A549 (cell line): ENCODE results near the gene PTEN. TPM values are rescaled to one million over a fixed set of nuclear protein-coding genes. Genes with fewer than 3 reads are reported as not detected.
"Not testable (repeated sequence)": the region's sequence is repeated elsewhere in the genome, so short reads cannot be mapped to it uniquely, and the experiment has no call there.

Source experiments
- ATAC-seq, 2 experiments: fragments of 200-7000 bp in 1 of 2; fragments of >200 bp in 1 of 2; cut with Nextera tagmentation in 1 of 2; cut with Tn5 transposase in 1 of 2; 3 replicates each; pipeline versions ENCODE4 v1.8.0 to v1.9.1; 2018 to 2020; ENCODE audit warnings: mild to moderate bottlenecking in 1 of 2, moderate library complexity in 1 of 2
- CTCF ChIA-PET: fragments of 300-600 bp; sonication (Branson Sonifier 250); formaldehyde crosslinking; extraction: SDS; loops from one replicate; lab custom pipeline; 2021; ENCODE audit warnings: antibody characterized with exemption, inconsistent platforms; lab: Yijun Ruan, JAX
- POLR2A ChIA-PET: fragments of 350-600 bp; formaldehyde crosslinking; extraction: SDS; loops from one replicate; lab custom pipeline; 2021; ENCODE audit warnings: antibody characterized with exemption, inconsistent platforms; lab: Yijun Ruan, JAX
- DNase-seq, 2 experiments: peaks; one replicate each; pipeline versions ENCODE4 v3.0.0 to v3.0.0-alpha.2; 2011 to 2016; ENCODE audit warnings: low read depth in 1 of 2, low spot score in 1 of 2
- FAIRE-seq: peaks from 2 replicates; lab custom pipeline; 2011; peaks lifted over from hg19 to GRCh38; lab: Jason Lieb, UNC
- H3K27ac ChIP-seq, 2 experiments: fragments of >200 bp; sonication (Bioruptor Twin); formaldehyde crosslinking; 3 replicates each; pipeline ENCODE4 v1.5.1; 2016 to 2017
- H3K4me1 ChIP-seq: fragments of >200 bp; sonication (Bioruptor Twin); formaldehyde crosslinking; 3 replicates; pipeline ENCODE4 v1.6.1; 2016
- H3K4me2 ChIP-seq: fragments of >200 bp; sonication (Bioruptor Twin); formaldehyde crosslinking; 3 replicates; pipeline ENCODE4 v1.6.1; 2016
- H3K4me3 ChIP-seq: fragments of >200 bp; sonication (Bioruptor Twin); formaldehyde crosslinking; 3 replicates; pipeline ENCODE4 v1.5.1; 2016
- H3K9me3 ChIP-seq: fragments of >200 bp; sonication (Bioruptor Twin); formaldehyde crosslinking; 3 replicates; pipeline ENCODE4 v1.6.1; 2016
- BHLHE40 ChIP-seq: IDR thresholded peaks from 2 replicates; pipeline ENCODE4 v1.6.1; 2012; ENCODE audit warnings: low read depth, low read length, inconsistent platforms
- EHMT2 ChIP-seq: fragments of 200-600 bp; sonication (generic); IDR thresholded peaks from 2 replicates; pipeline ENCODE4 v1.6.1; 2016; ENCODE audit warnings: antibody characterized with exemption, low read depth, mild to moderate bottlenecking, moderate library complexity
- EP300 ChIP-seq, 2 experiments: fragments of >200 bp; sonication (Bioruptor Twin); formaldehyde crosslinking; IDR thresholded peaks; 2 replicates in 1 of 2; 3 replicates in 1 of 2; pipeline ENCODE4 v1.6.1; 2016 to 2017
- FOSB ChIP-seq: fragments of 250-450 bp; sonication (Bioruptor Pico); IDR thresholded peaks from 2 replicates; pipeline ENCODE4 v1.5.0; 2020; ENCODE audit warnings: mild to moderate bottlenecking, moderate library complexity
- FOXS1 ChIP-seq: fragments of 250-450 bp; sonication (Bioruptor Pico); IDR thresholded peaks from 2 replicates; pipeline ENCODE4 v1.5.0; 2020; ENCODE audit warnings: mild to moderate bottlenecking, moderate library complexity
- GATA3 ChIP-seq: IDR thresholded peaks from 2 replicates; pipeline ENCODE4 v1.6.1; 2012; ENCODE audit warnings: borderline replicate concordance
- HEYL ChIP-seq: fragments of 250-450 bp; sonication (Bioruptor Pico); IDR thresholded peaks from 2 replicates; pipeline ENCODE4 v1.8.0; 2021; ENCODE audit warnings: mild to moderate bottlenecking, moderate library complexity
- KDM1A ChIP-seq: fragments of 200-600 bp; sonication (generic); IDR thresholded peaks from 2 replicates; pipeline ENCODE4 v1.6.1; 2016; ENCODE audit warnings: low read depth, mild to moderate bottlenecking
- KDM5A ChIP-seq: fragments of 200-600 bp; sonication (generic); IDR thresholded peaks from 2 replicates; pipeline ENCODE4 v1.6.1; 2016; ENCODE audit warnings: antibody characterized with exemption, mild to moderate bottlenecking
- MAFK ChIP-seq: fragments of 450-650 bp; IDR thresholded peaks from 2 replicates; pipeline ENCODE4 v1.6.1; 2014; ENCODE audit not compliant: partially characterized antibody
- MYC ChIP-seq: IDR thresholded peaks from 2 replicates; pipeline ENCODE4 v1.6.1; 2012; ENCODE audit warnings: mild to moderate bottlenecking, inconsistent platforms, low read length, improper control_type of control experiment, borderline replicate concordance
- NFE2L2 ChIP-seq: fragments of 150-350 bp; conservative IDR thresholded peaks from 2 replicates; pipeline ENCODE4 v1.6.1; 2014; ENCODE audit warnings: low read length
- NR3C1 ChIP-seq: fragments of >200 bp; sonication (Bioruptor Twin); formaldehyde crosslinking; IDR thresholded peaks from 3 replicates; pipeline ENCODE4 v1.6.1; 2017
- PHF8 ChIP-seq: fragments of 200-600 bp; sonication (generic); IDR thresholded peaks from 2 replicates; pipeline ENCODE4 v1.6.1; 2016; ENCODE audit warnings: low read depth, mild to moderate bottlenecking, antibody characterized with exemption, moderate library complexity, borderline replicate concordance
- RAD21 ChIP-seq, 2 experiments: fragments of >200 bp in 1 of 2; sonication (Bioruptor Twin) in 1 of 2; formaldehyde crosslinking in 1 of 2; IDR thresholded peaks in 1 of 2; conservative IDR thresholded peaks in 1 of 2; 2 replicates in 1 of 2; 3 replicates in 1 of 2; pipeline ENCODE4 v1.6.1; 2012 to 2018; ENCODE audit warnings: inconsistent platforms in 1 of 2
- RCOR1 ChIP-seq: fragments of 150-350 bp; IDR thresholded peaks from 2 replicates; pipeline ENCODE4 v1.6.1; 2014; ENCODE audit warnings: antibody characterized with exemption, low read length, low read depth
- SREBF2 ChIP-seq: fragments of 450-650 bp; IDR thresholded peaks from 2 replicates; pipeline ENCODE4 v1.6.1; 2014; ENCODE audit warnings: mild to moderate bottlenecking, moderate library complexity
- TP53 ChIP-seq: fragments of 250-450 bp; sonication (Bioruptor Pico); IDR thresholded peaks from 2 replicates; pipeline ENCODE4 v1.5.0; 2021; ENCODE audit warnings: mild to moderate bottlenecking, moderate library complexity
- ZC3H11A ChIP-seq: fragments of 450-650 bp; IDR thresholded peaks from 2 replicates; pipeline ENCODE4 v1.6.1; 2014; ENCODE audit warnings: antibody characterized with exemption, mild to moderate bottlenecking
- WGBS: methylation state at CpG from one replicate; pipeline ENCODE4 v1.1.6; 2017; ENCODE audit errors: missing lambda C conversion rate; 5-methylcytosine and 5-hydroxymethylcytosine counted together
- polyA plus RNA-seq, 4 experiments: library from polyadenylated mRNA; depleted of rRNA in 3 of 4; stranded (reverse); fragments of >200 nt; fragmentation: RNase III in 1 of 4; extraction: RNeasy Plus Mini Kit Qiagen cat#74134 plus additional on column Dnase treatment in 1 of 4; gene quantifications; 2 replicates in 3 of 4; 3 replicates in 1 of 4; pipeline ENCODE4 v1.2.3, GENCODE V29; 2011 to 2017
- TF ChIP-seq, protein P1 (sequence below): fragments of 200-600 bp; sonication (generic); IDR thresholded peaks from 2 replicates; pipeline ENCODE4 v1.6.1; 2016; ENCODE audit warnings: antibody characterized with exemption, mild to moderate bottlenecking, moderate library complexity
- TF ChIP-seq, protein P2 (sequence below): fragments of >200 bp; sonication (Bioruptor Twin); formaldehyde crosslinking; IDR thresholded peaks from 2 replicates; pipeline ENCODE4 v1.6.1; 2016
- TF ChIP-seq, protein P3 (sequence below): fragments of >200 bp; sonication (Bioruptor Twin); formaldehyde crosslinking; IDR thresholded peaks from 3 replicates; pipeline ENCODE4 v1.5.1; 2016

Gene PTEN
- polyA plus RNA-seq, 2 of the 4 experiments (the other 2 are of a cell fraction): 33.6 to 58.3 TPM

DNA sequence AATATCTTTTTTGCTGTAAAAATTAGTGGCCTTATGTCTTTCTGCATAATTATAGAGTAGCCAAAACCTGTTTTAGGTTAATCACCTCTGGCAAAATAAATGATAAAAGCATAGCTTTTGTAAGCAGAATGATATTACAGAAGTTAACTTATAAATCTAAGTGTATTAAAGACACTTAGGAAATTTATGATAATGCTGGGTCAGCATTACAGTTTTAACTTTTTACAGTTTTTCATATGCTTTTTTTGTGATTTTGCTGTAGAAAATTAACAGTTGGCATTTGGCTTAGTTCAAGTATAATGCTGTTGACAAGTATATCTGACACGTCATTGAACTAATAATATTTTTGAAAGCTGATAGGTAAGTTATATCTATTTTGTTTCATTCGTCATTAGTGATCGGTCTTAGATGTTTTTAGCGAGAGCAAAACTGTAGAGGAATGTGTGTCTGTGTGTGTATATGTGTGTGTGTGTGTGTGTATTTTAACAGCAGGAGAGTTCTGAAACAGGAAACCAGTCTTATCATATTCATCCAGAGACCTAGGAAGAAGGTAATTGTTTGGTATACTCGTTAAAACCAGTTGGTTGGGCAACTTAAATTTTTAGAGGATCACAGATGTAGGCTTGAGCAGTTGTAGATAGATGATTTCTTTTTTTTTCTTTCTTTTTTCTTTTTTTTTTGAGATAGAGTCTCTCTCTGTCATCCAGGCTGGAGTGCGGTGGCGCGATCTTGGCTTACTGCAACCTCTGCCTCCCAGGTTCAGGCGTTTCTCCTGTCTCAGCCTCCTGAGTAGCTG is 15.4 kb downstream of the PTEN start:
- Histone ChIP-seq H3K27ac (no peak overlapping the region), H3K4me2 (no peak overlapping the region)
- TF ChIP-seq, protein P1, sequence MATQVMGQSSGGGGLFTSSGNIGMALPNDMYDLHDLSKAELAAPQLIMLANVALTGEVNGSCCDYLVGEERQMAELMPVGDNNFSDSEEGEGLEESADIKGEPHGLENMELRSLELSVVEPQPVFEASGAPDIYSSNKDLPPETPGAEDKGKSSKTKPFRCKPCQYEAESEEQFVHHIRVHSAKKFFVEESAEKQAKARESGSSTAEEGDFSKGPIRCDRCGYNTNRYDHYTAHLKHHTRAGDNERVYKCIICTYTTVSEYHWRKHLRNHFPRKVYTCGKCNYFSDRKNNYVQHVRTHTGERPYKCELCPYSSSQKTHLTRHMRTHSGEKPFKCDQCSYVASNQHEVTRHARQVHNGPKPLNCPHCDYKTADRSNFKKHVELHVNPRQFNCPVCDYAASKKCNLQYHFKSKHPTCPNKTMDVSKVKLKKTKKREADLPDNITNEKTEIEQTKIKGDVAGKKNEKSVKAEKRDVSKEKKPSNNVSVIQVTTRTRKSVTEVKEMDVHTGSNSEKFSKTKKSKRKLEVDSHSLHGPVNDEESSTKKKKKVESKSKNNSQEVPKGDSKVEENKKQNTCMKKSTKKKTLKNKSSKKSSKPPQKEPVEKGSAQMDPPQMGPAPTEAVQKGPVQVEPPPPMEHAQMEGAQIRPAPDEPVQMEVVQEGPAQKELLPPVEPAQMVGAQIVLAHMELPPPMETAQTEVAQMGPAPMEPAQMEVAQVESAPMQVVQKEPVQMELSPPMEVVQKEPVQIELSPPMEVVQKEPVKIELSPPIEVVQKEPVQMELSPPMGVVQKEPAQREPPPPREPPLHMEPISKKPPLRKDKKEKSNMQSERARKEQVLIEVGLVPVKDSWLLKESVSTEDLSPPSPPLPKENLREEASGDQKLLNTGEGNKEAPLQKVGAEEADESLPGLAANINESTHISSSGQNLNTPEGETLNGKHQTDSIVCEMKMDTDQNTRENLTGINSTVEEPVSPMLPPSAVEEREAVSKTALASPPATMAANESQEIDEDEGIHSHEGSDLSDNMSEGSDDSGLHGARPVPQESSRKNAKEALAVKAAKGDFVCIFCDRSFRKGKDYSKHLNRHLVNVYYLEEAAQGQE: no peak
- TF ChIP-seq MAFK (peak; percentile 92), NR3C1 (no peak)
- TF ChIP-seq, all 56 proteins: peak for 1
- H3K4me3 ChIP-seq: no peak overlapping the region
- WGBS: 94% methylated on average over 9 of the region's 9 CpGs
- POLR2A ChIA-PET: no interaction called here
- peaks cover 22% of the 10 kb centered on the region; the same call in 2 of the 3 replicates for H3K4me1 ChIP-seq
- no peak for DNase-seq
- no peak for ATAC-seq
- CTCF ChIA-PET: no interaction called here
- H3K9me3 ChIP-seq: no peaks in the 10 kb centered on the region
- no peak for FAIRE-seq

DNA sequence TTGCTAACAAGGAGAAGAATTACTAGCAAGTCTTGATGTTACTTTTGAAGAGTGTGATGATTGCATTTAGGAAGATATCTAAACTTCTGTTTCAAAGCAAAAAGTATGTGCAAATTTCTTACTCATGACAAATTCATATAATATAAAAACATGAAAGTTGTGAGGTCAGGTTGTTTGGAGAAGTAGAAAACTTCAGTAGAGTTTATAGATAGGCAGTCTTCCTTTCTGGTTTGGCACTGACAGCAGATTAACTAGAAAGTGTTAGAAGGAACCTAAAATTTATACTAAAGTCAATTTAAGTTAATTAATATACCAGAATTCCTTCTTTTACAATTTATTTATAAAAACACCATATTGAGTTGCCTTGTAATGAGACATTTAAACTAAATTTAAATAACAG is 16.9 kb downstream of the PTEN start:
- no peak overlapping the region for H3K4me3 ChIP-seq
- no peak for FAIRE-seq
- ChIA-PET CTCF (interaction anchor here (1.4 kb wide), 1 partner anchor 234 kb away, joined by 3 read pairs; no protein-coding TSS in a partner anchor), POLR2A (no interaction called here)
- peaks cover 7% of the 10 kb centered on the region; the same call in 2 of the 3 replicates for H3K4me1 ChIP-seq
- no peak overlapping the region for H3K4me2 ChIP-seq
- no peak for ATAC-seq
- no peaks in the 10 kb centered on the region for H3K9me3 ChIP-seq
- DNase-seq: no peak
- no peak overlapping the region for H3K27ac ChIP-seq
- TF ChIP-seq SREBF2 (no peak), RAD21 (conservative IDR thresholded peaks at IDR 0.05 in 1 of 2, IDR thresholded peaks at IDR 0.05 in 1 of 2) (no peak), TP53 (CRISPR knock-in tag) (no peak), RCOR1 (no peak), FOXS1 (CRISPR knock-in tag) (no peak), FOSB (CRISPR knock-in tag) (no peak)
- TF ChIP-seq, protein P2, sequence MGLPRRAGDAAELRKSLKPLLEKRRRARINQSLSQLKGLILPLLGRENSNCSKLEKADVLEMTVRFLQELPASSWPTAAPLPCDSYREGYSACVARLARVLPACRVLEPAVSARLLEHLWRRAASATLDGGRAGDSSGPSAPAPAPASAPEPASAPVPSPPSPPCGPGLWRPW: no peak

DNA sequence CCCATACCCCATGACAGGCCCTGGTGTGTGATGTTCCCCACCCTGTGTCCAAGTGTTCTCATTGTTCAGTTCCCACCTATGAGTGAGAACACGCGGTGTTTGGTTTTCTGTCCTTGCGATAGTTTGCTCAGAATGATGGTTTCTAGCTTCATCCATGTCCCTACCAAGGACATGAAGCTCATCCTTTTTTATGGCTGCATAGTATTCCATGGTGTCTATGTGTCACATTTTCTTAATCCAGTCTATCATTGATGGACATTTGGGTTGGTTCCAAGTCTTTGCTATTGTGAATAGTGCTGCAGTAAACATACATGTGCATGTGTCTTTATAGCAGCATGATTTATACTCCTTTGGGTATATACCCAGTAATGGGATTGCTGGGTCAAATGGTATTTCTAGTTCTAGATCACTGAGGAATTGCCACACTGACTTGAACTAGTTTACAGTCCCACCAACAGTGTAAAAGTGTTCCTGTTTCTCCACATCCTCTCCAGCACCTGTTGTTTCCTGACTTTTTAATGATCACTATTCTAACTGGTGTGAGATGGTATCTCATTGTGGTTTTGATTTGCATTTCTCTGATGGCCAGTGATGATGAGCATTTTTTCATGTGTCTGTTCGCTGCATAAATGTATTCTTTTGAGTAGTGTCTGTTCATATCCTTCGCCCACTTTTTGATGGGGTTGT is 18.1 kb downstream of the PTEN start:
- H3K9me3 ChIP-seq, H3K4me3 ChIP-seq, ATAC-seq, POLR2A ChIA-PET, H3K4me1 ChIP-seq, H3K27ac ChIP-seq, FAIRE-seq, DNase-seq, H3K4me2 ChIP-seq: not testable (repeated sequence)
- CTCF ChIA-PET: interaction anchor here (0.8 to 1.4 kb wide), 2 partner anchors 19 to 232 kb away, joined by 3 read pairs; no protein-coding TSS in a partner anchor
- 92% methylated on average over 5 of the region's 5 CpGs for WGBS

DNA sequence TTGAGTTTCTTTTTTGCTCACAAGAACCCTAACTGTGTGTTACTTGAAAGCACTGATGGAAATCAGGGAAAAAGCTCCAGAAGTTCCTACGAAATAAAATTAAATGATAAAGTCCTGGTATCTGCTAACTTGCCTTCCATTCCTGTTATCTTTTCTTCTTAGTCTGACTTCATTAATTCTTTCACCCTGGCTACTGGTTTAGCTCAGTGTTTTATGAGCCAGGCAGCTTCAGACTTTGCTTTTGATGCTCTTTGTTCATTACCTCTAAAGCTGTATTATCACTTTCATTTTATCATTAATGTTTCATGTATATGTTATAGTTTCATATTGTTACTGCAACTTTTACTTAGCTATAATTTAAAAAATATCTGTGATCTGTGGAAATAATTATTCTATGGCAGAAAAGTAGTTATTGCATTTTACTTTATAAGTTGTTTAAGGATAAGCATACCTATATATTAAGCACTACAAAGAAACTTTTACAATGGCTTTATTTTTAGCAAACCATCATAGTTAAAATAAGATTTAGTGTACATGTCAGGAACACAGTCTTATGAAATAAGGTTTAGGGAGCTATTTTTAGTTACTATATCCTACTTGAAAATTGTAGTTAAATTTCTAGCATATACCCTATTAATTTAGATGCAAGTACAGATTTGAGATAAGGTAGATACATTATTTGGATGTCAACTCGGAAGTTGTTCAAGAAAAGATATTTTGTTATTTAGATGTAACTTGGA is 19.3 kb downstream of the PTEN start:
- no peak for DNase-seq
- H3K27ac ChIP-seq: no peak overlapping the region
- POLR2A ChIA-PET: no interaction called here
- no peak for ATAC-seq
- CTCF ChIA-PET: interaction anchor here (0.8 kb wide), 1 partner anchor 20 kb away, joined by 3 read pairs; no protein-coding TSS in a partner anchor
- no peak overlapping the region for H3K4me2 ChIP-seq
- H3K9me3 ChIP-seq: no peaks in the 10 kb centered on the region
- 88% methylated on average over 2 of the region's 2 CpGs for WGBS
- no peak for TF ChIP-seq EP300 (IDR thresholded peaks at IDR 0.05)
- no peak for TF ChIP-seq HEYL (CRISPR knock-in tag)
- no peak for TF ChIP-seq NFE2L2
- TF ChIP-seq KDM1A: no peak
- no peak for TF ChIP-seq BHLHE40
- no peak for TF ChIP-seq ZC3H11A
- TF ChIP-seq, protein P3, sequence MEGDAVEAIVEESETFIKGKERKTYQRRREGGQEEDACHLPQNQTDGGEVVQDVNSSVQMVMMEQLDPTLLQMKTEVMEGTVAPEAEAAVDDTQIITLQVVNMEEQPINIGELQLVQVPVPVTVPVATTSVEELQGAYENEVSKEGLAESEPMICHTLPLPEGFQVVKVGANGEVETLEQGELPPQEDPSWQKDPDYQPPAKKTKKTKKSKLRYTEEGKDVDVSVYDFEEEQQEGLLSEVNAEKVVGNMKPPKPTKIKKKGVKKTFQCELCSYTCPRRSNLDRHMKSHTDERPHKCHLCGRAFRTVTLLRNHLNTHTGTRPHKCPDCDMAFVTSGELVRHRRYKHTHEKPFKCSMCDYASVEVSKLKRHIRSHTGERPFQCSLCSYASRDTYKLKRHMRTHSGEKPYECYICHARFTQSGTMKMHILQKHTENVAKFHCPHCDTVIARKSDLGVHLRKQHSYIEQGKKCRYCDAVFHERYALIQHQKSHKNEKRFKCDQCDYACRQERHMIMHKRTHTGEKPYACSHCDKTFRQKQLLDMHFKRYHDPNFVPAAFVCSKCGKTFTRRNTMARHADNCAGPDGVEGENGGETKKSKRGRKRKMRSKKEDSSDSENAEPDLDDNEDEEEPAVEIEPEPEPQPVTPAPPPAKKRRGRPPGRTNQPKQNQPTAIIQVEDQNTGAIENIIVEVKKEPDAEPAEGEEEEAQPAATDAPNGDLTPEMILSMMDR: no peak
- TF ChIP-seq GATA3: no peak
- no peak for TF ChIP-seq RCOR1
- TF ChIP-seq KDM5A: no peak
- TF ChIP-seq EHMT2: no peak
- TF ChIP-seq PHF8: no peak
- no peak for TF ChIP-seq MYC
- H3K4me1 ChIP-seq: no peaks in the 10 kb centered on the region
- FAIRE-seq: no peak
- no peak overlapping the region for H3K4me3 ChIP-seq
